WTC11 (cell line): Measurements from ENCODE around the gene ELAPOR2.

Experiments used
- ATF1 ChIP-seq: sonication (generic); formaldehyde crosslinking; IDR thresholded peaks from 2 replicates; pipeline ENCODE4 v1.8.1; 2023; ENCODE audit warnings: mild to moderate bottlenecking, moderate library complexity, missing genetic modification reagents
- CREB1 ChIP-seq: sonication (generic); formaldehyde crosslinking; IDR thresholded peaks from 2 replicates; pipeline ENCODE4 v1.8.0; 2023; ENCODE audit warnings: mild to moderate bottlenecking, missing genetic modification reagents
- CTCF ChIP-seq: fragments of 200-600 bp; IDR thresholded peaks from 2 replicates; pipeline ENCODE4 v1.8.0; 2022; ENCODE audit warnings: antibody characterized with exemption
- MXD4 ChIP-seq: fragments of 250-450 bp; sonication (Bioruptor Pico); IDR thresholded peaks from 2 replicates; pipeline ENCODE4 v1.8.0; 2021; ENCODE audit warnings: mild to moderate bottlenecking, moderate library complexity, borderline replicate concordance
- NR2C2 ChIP-seq: sonication (generic); formaldehyde crosslinking; IDR thresholded peaks from 2 replicates; pipeline ENCODE4 v1.8.0; 2022; ENCODE audit warnings: mild to moderate bottlenecking, missing genetic modification reagents
- TEAD4 ChIP-seq: sonication (generic); formaldehyde crosslinking; IDR thresholded peaks from 2 replicates; pipeline ENCODE4 v1.8.0; 2022; ENCODE audit warnings: mild to moderate bottlenecking, missing genetic modification reagents
- ZBTB21 ChIP-seq: sonication (generic); formaldehyde crosslinking; IDR thresholded peaks from 2 replicates; pipeline ENCODE4 v1.8.1; 2023; ENCODE audit warnings: mild to moderate bottlenecking, missing genetic modification reagents, borderline replicate concordance
- ZNF396 ChIP-seq: fragments of 250-450 bp; sonication (Bioruptor Pico); IDR thresholded peaks from 2 replicates; pipeline ENCODE4 v1.8.0; 2021; ENCODE audit warnings: mild to moderate bottlenecking, moderate library complexity, borderline replicate concordance
- TF ChIP-seq, protein P1 (sequence below): sonication (generic); formaldehyde crosslinking; IDR thresholded peaks from 2 replicates; pipeline ENCODE4 v1.8.0; 2022; ENCODE audit warnings: mild to moderate bottlenecking, missing genetic modification reagents

DNA sequence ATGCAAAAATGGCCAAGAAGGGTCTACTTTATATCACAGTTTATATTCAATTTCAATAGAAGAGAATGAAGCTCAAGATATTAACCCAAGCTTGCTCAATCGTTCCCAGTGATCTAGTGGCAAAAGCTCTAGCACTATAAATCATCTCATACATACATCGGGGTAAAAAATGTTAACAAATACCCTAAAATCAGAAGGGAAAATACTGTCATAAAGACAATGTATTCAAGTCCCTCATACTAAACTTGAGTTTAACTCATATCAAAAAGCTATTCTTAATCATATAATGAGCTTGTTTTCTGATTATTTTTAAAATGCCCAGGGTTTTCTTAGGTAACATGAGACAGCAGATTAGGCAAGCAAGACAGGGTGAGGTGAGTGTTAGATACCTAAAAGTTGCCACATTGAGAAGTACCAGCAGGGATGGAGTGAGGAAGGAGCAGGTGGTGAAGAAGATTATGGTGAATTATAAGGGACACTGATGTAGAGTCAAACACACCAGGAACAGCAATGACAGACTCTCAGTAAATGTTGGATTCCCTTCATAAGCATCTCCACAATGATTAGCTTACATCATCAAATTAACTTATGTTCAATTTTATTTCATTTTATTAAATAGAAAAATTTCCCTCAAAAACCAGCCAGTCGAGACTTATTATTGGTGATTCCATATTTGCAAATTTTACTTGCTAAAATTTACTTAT is 46.2 kb downstream of the ELAPOR2 start:
- TF ChIP-seq CTCF (no peak), ZNF396 (CRISPR knock-in tag) (no peak), CREB1 (CRISPR knock-in tag) (no peak), ATF1 (CRISPR knock-in tag) (no peak), NR2C2 (no peak), ZBTB21 (CRISPR knock-in tag) (no peak), TEAD4 (CRISPR knock-in tag) (no peak), MXD4 (CRISPR knock-in tag) (no peak)
- TF ChIP-seq, protein P1, sequence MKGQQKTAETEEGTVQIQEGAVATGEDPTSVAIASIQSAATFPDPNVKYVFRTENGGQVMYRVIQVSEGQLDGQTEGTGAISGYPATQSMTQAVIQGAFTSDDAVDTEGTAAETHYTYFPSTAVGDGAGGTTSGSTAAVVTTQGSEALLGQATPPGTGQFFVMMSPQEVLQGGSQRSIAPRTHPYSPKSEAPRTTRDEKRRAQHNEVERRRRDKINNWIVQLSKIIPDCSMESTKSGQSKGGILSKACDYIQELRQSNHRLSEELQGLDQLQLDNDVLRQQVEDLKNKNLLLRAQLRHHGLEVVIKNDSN (CRISPR knock-in tag): no peak
